ENCODE measurements around the gene ELANE.
"Not testable (repeated sequence)": the region's sequence is repeated elsewhere in the genome, so short reads cannot be mapped to it uniquely, and the experiment has no call there.

The ELANE gene

DNA sequence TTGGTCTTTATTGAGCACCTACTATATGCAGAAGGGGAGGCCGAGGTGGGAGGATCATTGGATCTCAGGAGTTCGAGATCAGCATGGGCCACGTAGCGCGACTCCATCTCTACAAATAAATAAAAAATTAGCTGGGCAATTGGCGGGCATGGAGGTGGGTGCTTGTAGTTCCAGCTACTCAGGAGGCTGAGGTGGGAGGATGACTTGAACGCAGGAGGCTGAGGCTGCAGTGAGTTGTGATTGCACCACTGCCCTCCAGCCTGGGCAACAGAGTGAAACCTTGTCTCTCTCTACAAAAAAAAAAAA, 11.2 kb downstream of the ELANE start:
- no peak for DNase-seq

DNA sequence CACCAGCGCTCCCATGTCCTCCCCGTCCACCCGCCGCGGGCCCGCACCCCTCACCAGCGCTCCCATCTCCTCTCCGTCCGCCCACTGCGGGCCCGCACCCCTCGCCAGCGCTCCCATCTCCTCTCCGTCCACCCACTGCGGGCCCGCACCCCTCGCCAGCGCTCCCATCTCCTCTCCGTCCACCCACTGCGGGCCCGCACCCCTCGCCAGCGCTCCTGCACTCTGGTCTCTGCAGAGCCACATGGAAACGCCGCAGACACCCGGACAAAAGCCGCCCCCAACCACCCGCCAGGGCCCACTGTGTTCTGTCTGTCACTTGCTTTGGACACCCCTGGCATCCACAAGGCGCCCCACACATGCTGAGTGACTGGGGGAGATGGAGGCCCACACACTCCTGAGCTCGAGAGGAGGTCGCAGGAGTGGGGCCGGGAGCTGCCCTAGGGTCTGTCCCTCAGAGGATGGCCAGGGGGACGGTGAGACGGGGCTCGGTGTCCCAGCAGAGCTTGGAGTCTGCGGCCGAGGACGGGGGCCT, 14.7 kb downstream of the ELANE start:
- DNase-seq, result no peak

DNA sequence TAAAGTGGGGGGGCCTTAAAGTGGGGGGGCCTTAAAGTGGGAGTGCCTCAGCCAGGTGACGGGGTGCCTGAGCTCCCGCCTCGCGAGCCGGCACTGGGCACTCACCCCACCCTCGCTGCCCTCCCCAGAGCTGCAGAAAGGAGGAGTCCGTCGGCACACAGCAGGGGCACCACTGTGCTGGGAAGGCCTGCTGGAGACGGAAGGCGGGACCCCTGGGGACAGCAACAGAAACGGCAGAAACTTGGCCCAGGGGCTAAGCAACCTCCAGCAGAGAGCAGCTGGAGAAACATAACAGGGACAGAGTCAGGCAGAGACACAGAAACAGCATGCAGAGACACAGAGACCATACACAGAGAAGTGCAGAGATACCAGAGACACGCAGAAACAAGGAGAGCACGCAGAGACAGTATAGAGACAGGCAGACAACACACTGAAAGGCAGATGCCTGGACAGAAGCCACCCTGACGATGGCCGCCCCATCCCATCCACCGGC, 15.2 kb downstream of the ELANE start:
- DNase-seq, result peak; percentile 37

DNA sequence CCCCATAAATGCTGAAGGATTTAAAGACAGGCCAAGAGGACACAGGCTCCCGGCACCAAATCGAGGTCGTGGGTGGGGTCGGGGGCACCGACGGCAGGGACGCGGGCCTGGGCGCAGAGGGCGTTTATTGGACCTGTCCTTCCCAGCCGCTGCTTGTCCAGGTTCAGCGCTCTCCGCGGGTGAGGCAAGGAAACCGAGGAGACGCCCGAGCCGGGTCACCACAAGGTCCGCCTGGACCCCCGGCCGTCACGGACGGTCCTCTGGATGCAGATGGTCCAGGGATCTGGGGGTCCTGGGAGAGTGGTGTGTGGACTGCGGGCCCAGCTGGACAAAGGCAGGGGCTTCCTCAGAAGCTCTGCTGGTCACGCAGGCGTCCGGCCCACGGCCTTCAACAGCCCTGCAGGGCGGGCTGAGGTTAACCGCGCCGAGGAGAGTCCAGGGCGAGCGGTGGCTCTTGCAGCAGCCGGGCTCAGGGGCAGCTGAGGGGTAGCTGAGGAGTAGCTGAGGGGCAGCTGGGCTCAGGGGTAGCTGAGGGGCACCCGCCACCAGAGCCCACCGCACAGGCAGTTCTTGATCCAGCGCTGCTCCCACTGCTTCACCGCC, 15.9 kb downstream of the ELANE start:
- DNase-seq, result no peak

DNA sequence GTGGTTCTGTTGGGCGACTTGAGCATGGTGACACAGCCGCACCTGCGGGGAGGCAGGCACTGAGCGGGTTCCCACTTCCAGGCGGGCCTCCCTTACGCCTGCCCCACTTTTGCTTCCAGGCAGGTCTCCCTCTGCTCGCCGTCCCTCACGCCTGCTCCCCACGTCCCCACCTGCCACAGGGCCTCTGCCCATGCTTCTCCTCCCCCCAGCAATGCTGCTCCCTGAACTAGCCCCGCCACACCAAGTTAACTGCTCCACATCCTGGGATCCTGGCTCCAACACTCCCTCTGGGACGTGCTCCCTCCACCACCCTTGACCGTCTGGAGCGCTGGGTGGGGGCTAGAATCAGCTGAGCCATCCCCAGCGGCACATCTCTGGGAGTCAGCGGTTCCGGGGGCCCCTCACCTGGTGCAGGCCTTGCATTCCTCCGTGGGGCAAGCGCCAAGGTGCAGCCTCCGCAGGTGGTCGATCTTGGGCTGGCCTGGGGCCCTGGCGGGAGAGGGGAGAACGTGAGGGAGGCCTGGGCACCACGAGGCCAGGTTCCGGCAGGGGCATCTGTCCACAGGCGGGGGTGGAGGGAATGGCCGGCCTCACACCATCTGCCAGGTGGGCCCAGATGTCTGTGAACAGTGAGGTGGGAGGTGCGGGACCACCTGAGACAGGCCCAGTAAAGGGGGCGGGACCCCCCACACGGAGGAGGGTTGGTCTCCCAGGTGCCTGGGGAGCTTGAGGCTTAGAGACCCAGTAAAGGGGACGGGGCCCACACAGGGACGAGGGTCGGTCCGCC, 16.5 kb downstream of the ELANE start:
- no peak for DNase-seq

DNA sequence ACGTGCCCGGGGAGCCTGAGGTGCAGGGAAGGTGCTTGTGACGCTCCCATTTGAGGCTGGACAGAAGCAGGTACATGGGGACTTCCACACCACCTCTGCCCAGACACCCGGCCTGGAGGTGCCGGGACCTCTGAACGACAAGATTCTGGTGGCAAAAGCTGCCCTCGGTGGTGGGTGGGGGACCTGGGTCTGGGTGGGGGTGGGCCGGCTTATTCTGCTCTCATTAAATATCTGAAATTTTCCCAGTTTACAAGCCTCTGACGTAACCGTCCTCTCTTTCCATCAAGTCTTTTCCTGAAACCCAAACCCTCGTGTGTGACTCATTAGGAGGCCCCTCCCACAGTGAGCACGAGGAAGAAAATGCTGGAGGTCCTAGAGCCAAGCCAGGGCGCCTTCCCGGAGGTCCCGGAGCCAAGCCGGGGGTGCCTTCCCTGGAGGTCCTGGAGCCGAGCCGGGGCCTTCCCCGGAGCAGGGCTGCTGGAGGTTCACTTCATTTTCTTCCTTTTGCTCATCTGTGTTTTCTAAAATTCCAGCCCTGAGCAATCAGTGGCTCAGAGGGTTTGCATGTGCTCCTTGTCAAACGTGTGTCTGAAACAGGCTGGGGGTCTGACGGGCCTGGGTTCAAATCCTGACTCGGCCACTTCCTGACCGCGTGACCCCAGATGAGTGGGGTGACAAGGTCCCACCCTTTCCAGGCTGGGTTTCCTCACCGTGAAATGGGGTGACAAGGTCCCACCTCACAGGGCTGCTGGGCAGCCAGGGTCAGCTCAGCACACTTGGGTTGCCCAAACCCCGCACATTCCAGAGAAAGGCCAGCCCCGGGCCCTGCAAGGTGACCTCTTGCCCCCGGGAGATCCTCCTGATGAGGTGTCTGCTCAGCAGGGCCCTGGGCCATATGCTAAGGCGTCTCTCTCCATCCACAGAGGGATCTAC, 17.4 kb downstream of the ELANE start:
- DNase-seq, result no peak

DNA sequence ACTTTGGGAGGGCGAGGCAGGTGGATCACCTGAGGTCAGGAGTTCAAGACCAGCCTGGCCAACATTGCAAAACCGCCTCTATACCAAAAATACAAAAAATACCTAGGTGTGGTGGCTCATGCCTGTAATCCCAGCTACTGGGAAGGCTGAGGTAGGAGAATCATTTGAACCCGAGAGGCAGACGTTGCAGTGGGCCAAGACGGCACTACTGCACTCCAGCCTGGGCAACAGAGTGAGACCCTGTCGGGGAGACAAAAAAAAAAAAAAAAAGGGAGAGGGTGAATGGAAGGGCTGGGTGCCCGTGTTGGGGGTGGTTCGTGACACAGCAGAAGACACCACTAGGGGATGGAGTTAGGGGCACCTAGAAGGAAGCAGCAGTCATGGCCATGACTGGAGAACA, 18.2 kb downstream of the ELANE start:
- DNase-seq, result no peak

DNA sequence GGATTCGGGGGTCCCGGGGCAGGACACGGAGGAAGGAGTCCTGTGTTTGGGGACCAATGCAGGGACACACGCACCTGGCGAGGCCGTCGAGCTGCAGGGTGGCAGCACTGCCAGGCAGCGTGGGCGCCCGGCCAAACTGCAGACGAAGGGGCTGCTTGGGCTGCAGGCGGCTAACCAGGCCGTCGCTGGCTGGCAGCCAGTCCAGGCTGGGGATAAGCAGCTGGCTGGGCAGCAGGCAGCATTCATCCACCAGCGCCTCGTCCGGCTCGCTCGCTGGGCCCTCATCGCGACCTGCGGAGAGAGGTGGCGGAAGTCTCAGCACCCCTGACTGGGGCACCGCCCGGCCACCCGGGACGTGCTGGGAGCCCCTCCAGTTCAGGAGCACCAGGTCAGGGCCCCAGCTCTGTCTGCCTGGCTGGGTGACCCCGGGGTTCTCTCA, 18.9 kb downstream of the ELANE start:
- DNase-seq, result no peak

DNA sequence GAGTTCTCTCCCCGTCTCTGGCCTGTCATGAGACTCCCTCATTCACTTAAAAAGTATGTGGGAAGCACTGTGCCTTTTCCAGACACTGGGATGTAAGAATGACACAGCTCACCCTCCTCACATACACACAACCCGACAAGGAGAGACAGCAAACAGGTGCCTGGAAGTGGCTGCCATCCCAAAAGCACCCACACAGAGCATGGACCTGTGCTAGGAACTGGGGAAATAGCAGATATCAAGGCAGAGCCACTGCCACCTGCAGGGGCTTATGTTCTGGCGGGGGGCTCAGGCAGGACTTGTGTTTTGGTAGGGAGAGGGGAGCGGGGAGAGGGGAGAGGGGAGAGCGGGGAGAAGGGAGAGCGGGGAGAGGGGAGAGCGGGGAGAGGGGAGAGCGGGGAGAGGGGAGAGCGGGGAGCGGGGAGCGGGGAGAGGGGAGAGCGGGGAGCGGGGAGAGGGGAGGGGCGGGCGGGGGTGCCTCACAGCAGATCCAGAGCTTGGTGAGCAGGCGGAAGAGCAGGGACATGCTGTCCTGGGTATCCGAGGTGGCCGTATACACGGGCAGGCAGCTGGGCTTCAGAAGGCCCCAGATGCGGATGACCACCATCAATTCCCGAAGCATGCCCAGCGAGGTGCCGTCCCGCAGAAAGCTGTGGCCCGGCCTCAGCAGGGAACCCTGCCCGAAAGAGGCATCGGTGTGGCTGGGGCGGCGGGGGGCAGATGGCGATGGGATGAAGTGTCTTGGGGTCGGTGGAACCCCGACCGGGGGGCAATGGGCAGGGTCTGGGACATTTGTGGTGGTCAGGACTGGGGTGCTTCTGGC, 19.6 kb downstream of the ELANE start:
- DNase-seq, result peak; percentile 47

DNA sequence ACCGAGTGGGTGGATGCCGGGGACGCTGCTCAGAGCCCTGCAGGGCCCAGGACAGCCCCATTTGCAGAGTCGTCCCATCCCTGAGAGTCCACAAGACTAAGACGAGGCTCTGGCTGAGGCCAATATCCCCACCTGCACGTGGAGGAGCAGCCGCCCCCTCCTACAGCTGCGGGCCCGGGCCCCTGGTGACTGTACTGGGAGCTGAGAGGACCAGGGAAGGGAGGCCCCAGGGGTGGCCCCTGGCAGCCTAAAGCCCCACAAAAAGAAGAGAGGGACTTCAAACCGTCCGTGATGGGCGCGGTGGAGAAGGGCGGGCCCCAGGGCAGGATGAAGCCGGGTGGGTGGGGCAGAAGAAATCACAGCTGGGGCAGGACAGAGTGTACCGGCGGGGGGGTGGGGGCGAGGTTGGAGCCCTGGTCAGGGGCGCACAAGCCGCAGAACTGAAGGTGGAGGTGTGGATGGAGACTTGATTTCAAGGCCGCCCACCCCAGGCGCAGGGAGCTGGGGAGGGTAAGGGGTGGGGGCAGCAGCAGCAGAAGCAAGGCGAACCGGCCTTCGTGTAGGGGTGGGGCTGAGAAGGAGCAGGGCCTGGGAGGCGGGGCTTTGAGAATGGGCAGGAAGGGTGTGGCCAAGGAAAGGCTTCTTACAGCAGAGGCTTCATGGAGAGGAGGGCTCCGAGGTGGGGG, 20.3 kb downstream of the ELANE start:
- DNase-seq, result peak; percentile 87

DNA sequence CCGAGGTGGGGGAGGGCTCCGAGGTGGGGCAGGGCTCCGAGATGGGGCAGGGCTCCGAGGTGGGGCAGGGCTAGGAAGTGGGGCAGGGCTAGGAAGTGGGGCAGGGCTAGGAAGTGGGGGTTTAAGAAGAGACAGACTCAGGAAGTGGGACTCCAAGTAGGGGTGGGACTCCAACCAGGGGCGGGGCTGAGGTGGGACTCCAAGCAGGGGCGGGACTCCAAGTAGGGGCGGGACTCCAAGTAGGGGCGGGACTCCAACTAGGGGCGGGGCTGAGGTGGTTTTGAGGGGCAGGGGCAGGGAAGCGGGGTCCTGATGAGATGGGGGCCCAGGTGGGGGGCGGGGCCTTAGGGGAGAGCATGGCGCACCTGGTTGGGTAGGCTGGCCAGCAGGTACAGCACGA, 21.0 kb downstream of the ELANE start:
- peak; percentile 37 for DNase-seq

DNA sequence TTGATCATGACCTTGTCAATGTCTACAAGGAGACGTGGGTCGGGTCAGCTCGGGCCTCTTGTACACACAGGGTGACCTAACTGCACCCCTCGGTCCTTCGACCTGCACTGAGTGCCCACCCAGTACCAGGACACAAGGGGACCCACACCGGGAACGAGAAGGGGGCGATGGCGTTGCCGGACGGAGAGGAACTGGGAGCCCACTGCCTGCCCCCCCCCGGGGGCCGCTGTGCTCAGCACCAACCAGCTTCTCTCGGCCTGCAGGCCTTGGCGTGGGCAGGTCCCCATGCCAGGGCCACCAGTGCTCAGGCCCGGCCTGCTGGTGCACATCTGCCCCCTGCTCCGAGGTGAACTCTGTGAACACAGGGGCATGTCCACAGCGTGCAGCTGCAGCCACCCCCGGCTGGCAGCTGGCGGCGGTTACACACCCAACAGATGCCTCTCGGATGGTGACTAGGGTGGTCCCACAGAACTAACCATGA, 21.5 kb downstream of the ELANE start:
- DNase-seq, result no peak

DNA sequence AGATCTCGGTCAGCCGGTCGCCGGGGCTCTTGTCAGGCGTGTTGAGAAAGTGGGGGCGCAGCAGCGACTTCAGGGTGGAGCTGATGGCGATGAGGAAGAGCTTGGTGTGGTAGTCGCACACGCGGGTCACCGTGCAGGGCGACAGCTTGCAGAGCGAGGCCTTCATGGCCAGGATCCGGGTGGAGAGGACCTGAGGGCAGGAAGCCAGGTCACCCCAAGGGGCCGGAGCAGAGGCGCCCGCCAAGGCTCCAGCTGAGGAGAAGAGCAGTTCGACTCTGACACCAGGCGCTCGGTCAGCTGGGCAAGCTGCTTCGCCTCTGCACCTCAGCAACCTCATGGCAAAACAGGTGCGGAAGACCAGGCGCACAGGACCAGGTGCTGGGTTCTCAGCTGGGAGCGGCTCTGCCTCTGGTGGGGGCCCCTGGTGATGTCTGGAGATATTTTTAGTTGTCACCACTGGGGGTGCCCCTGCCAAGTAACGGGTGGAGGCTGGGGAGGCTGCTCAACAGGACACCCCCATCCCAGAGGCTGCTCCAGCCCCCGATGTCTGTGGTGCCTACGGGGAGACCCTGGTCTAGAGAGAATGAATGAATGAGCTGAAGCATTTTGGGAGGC, 23.3 kb downstream of the ELANE start:
- no peak for DNase-seq

DNA sequence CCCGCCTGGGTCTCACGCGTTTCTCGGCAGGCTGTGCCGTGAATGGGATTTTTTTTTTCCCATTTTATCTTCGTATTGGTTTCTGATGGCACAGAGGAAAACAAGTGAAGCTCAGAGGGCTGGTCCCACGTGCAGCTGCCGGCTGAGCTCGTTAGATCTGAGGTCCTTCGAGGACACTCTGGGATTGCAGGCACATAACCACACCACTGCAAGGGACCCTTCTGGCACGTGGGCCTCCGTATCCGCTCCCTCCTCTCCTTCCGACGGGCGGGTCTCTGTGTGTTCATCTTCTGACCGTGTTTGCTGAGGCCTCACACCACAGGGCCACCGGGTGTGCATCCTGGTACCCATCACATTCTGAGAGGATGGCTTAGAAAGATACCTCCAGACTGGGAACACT, 24.0 kb downstream of the ELANE start:
- DNase-seq, result no peak

DNA sequence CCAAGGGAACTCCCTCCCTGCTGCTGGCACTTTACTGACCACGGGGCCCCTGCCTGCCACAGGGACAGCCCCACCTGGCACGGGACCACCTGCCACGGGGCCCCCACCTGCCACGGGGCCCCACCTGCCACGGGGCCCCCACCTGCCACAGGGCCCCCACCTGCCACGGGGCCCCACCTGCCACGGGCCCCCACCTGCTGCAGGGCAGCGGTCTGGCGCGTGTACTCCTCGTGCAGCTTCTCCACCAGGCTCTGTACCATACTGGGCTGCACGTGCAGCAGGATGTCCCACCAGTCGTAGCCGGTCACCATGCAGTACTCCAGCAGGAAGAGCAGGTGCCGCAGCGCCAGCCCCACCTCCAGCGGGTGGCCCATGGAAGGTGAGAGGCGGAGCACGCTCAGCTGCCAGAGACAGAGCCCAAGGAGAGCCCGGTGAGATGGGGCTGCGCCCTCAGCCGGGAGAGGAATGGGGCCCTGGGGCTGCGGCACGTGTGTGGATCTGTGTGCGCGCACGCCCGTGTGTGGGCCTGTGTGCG, 24.7 kb downstream of the ELANE start:
- DNase-seq, result no peak

DNA sequence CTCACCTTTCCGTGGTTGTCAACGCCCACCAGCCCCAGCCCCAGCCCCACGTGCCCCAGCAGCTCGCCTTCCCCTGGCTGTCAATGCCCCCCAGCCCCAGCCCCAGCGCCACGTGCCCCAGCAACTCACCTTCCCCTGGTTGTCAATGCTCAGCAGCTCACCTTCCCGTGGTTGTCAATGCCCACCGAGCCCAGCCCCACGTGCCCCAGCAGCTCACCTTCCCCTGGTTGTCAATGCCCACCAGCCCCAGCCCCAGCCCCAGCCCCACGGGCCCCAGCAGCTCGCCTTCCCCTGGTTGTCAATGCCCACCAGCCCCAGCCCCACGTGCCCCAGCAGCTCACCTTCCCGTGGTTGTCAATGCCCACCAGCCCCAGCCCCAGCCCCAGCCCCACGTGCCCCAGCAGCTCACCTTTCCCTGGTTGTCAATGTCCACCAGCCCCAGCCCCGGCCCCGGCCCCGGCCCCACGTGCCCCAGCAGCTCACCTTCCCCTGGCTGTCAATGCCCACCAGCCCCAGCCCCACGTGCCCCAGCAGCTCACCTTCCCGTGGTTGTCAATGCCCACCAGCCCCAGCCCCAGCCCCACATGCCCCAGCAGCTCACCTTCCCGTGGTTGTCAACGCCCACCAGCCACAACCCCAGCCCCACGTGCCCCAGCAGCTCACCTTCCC, 26.0 kb downstream of the ELANE start:
- not testable (repeated sequence) for DNase-seq

DNA sequence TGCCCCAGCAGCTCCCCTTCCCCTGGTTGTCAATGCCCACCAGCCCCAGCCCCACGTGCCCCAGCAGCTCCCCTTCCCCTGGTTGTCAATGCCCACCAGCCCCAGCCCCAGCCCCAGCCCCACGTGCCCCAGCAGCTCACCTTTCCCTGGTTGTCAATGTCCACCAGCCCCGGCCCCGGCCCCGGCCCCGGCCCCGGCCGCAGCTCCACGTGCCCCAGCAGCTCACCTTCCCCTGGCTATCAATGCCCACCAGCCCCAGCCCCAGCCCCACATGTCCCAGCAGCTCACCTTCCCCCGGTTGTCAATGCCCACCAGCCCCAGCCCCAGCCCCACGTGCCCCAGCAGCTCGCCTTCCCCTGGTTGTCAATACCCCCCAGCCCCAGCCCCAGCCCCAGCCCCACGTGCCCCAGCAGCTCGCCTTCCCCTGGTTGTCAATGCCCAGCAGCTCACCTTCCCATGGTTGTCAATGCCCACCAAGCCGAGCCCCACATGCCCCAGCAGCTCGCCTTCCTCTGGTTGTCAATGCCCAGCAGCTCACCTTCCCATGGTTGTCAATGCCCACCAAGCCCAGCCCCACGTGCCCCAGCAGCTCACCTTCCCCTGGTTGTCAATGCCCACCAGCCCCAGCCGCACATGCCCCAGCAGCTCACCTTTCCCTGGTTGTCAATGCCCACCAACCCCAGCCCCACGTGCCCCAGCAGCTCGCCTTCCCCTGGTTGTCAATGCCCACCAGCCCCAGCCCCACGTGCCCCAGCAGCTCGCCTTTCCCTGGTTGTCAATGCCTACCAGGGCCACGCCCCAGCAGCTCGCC, 26.9 kb downstream of the ELANE start:
- DNase-seq, result not testable (repeated sequence)

DNA sequence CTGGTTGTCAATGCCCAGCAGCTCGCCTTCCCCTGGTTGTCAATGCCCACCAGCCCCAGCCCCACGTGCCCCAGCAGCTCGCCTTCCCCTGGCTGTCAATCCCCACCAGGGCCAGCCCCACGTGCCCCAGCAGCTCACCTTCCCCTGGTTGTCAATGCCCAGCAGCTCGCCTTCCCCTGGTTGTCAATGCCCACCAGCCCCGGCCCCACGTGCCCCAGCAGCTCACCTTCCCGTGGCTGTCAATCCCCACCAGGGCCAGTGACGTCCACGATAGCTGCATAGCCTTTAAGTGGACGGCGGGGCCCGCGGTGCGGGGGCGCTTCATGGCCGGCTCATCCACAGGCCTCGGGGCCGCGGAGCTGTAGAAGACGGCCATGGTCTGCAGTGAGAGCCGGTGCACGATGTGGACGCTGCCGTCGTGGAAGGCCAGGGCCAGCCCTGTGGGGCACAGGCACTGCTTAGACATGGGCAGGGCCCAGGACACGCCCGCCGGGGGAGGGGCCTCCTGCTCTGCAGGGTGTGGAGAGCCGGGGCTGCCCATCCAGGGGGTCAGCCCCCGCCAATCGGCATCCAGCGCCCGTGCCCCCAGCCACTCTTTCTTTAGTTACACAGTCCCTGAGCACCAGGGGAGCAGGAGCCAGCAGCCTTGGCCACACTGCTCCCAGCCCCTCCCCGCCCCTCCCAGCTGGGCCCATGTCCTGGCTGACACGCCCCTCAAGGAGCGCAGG, 27.8 kb downstream of the ELANE start:
- no peak for DNase-seq
